ENCODE data around the gene CHST2.

DNA sequence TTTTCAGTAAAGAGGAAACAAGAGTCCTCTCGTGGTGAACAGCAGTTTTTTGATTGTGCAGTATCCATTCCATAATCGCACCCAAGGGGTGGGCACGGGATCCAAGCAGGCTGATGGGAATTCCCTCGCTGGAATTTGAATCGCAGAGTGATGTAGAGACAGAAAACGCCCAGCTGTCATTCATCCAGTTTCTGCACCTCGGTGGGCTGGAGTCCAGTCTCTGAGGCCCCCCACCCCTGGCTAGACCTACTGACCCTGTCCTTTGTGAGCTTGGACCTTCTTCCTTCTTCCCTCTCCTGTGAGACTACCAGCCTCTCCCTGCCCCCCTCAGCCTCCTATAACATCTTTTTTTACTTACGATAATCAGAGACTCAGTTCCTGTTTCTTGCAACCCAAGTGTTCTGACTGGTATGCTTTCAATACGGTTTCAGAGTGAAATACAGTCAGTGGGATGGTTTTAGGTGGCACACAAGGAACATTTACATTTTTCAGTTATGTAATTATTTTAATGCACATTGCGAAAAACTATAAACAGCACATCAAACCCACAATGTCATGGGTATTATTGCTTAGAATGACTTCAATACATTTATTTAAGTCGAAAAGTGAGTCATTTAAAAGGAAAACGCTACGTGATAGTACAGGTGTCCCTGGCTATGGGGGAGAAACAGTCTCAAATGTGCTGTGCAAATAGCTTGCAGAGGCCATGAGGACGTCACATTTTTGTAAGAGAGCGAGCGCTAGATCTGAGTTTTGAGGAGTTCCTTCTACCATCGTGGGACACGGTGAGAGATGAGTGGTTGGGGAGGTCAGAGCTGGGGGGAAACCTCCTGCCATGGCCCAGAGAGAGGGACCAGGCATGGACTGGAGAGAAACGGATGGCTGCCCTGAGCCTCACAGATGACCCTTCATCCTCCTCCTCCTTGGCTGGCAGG is 37.5 kb upstream of the CHST2 start:
- TF ChIP-seq, protein P1, sequence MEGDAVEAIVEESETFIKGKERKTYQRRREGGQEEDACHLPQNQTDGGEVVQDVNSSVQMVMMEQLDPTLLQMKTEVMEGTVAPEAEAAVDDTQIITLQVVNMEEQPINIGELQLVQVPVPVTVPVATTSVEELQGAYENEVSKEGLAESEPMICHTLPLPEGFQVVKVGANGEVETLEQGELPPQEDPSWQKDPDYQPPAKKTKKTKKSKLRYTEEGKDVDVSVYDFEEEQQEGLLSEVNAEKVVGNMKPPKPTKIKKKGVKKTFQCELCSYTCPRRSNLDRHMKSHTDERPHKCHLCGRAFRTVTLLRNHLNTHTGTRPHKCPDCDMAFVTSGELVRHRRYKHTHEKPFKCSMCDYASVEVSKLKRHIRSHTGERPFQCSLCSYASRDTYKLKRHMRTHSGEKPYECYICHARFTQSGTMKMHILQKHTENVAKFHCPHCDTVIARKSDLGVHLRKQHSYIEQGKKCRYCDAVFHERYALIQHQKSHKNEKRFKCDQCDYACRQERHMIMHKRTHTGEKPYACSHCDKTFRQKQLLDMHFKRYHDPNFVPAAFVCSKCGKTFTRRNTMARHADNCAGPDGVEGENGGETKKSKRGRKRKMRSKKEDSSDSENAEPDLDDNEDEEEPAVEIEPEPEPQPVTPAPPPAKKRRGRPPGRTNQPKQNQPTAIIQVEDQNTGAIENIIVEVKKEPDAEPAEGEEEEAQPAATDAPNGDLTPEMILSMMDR (IDR thresholded peaks at IDR 0.05) = no peak
- no peak for TF ChIP-seq ZNF423 (CRISPR knock-in tag; IDR thresholded peaks at IDR 0.05)
- TF ChIP-seq, protein P2, sequence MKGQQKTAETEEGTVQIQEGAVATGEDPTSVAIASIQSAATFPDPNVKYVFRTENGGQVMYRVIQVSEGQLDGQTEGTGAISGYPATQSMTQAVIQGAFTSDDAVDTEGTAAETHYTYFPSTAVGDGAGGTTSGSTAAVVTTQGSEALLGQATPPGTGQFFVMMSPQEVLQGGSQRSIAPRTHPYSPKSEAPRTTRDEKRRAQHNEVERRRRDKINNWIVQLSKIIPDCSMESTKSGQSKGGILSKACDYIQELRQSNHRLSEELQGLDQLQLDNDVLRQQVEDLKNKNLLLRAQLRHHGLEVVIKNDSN (CRISPR knock-in tag; IDR thresholded peaks at IDR 0.05) = no peak
- TF ChIP-seq KAT7 (CRISPR knock-in tag; IDR thresholded peaks at IDR 0.05; ENCODE audit: borderline replicate concordance) = no peak
- TF ChIP-seq NR3C1 (CRISPR knock-in tag; conservative IDR thresholded peaks at IDR 0.05; ENCODE audit: low read depth) = no peak
- TF ChIP-seq, protein P3, sequence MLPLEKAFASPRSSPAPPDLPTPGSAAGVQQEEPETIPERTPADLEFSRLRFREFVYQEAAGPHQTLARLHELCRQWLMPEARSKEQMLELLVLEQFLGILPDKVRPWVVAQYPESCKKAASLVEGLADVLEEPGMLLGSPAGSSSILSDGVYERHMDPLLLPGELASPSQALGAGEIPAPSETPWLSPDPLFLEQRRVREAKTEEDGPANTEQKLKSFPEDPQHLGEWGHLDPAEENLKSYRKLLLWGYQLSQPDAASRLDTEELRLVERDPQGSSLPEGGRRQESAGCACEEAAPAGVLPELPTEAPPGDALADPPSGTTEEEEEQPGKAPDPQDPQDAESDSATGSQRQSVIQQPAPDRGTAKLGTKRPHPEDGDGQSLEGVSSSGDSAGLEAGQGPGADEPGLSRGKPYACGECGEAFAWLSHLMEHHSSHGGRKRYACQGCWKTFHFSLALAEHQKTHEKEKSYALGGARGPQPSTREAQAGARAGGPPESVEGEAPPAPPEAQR (CRISPR knock-in tag; IDR thresholded peaks at IDR 0.05) = no peak
- TF ChIP-seq, protein P4, sequence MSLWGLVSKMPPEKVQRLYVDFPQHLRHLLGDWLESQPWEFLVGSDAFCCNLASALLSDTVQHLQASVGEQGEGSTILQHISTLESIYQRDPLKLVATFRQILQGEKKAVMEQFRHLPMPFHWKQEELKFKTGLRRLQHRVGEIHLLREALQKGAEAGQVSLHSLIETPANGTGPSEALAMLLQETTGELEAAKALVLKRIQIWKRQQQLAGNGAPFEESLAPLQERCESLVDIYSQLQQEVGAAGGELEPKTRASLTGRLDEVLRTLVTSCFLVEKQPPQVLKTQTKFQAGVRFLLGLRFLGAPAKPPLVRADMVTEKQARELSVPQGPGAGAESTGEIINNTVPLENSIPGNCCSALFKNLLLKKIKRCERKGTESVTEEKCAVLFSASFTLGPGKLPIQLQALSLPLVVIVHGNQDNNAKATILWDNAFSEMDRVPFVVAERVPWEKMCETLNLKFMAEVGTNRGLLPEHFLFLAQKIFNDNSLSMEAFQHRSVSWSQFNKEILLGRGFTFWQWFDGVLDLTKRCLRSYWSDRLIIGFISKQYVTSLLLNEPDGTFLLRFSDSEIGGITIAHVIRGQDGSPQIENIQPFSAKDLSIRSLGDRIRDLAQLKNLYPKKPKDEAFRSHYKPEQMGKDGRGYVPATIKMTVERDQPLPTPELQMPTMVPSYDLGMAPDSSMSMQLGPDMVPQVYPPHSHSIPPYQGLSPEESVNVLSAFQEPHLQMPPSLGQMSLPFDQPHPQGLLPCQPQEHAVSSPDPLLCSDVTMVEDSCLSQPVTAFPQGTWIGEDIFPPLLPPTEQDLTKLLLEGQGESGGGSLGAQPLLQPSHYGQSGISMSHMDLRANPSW (CRISPR knock-in tag; conservative IDR thresholded peaks at IDR 0.05; ENCODE audit: low read depth) = no peak
- TF ChIP-seq ZNF219 (CRISPR knock-in tag; IDR thresholded peaks at IDR 0.05; ENCODE audit: borderline replicate concordance) = no peak
- no peak for TF ChIP-seq SMAD4 (CRISPR knock-in tag; IDR thresholded peaks at IDR 0.05)
- TF ChIP-seq SP1 (CRISPR knock-in tag; conservative IDR thresholded peaks at IDR 0.05) = no peak
- TF ChIP-seq, protein P5, sequence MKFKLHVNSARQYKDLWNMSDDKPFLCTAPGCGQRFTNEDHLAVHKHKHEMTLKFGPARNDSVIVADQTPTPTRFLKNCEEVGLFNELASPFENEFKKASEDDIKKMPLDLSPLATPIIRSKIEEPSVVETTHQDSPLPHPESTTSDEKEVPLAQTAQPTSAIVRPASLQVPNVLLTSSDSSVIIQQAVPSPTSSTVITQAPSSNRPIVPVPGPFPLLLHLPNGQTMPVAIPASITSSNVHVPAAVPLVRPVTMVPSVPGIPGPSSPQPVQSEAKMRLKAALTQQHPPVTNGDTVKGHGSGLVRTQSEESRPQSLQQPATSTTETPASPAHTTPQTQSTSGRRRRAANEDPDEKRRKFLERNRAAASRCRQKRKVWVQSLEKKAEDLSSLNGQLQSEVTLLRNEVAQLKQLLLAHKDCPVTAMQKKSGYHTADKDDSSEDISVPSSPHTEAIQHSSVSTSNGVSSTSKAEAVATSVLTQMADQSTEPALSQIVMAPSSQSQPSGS (CRISPR knock-in tag; IDR thresholded peaks at IDR 0.05; ENCODE audit: borderline replicate concordance, low read depth) = no peak
- no peak for TF ChIP-seq FOXK1 (CRISPR knock-in tag; IDR thresholded peaks at IDR 0.05)

Measured in WTC11 (cell line).